Measurements from ENCODE around the gene FAM161A.
"Not testable (repeated sequence)": the region's sequence is repeated elsewhere in the genome, so short reads cannot be mapped to it uniquely, and the experiment has no call there.

The FAM161A gene

GRCh38 chr2:61853847-61854563, at the start of gene FAM161A:
Gene FAM161A (minus strand): TSS chr2:61854060. CDS start chr2:61854041, 19 bp downstream.
- peak; percentile 78 for DNase-seq (ENCODE audit: low spot score)

- DNase-seq (ENCODE audit: low spot score) = no peak
Measured at GRCh38 chr2:61900281-61900680, 46.4 kb upstream of the FAM161A start.

- DNase-seq (ENCODE audit: low spot score) = peak; percentile 15
Measured at GRCh38 chr2:61898810-61899209, 45.0 kb upstream of the FAM161A start.

- peak; percentile 52 for DNase-seq (ENCODE audit: low spot score)
Measured at GRCh38 chr2:61888267-61889055, 34.6 kb upstream of the FAM161A start, which contains the start of gene CCT4. Gene CCT4 (minus strand): TSS chr2:61888656. CDS start chr2:61888507, 149 bp downstream.

- no peak for DNase-seq (ENCODE audit: low spot score)
Measured at GRCh38 chr2:61887717-61888266, 33.9 kb upstream of the FAM161A start.

GRCh38 chr2:61885896-61886603, 32.2 kb upstream of the FAM161A start:
- DNase-seq (ENCODE audit: low spot score) = no peak

- DNase-seq (ENCODE audit: low spot score) = no peak
Measured at GRCh38 chr2:61882850-61883249, 29.0 kb upstream of the FAM161A start.

- not testable (repeated sequence) for DNase-seq (ENCODE audit: low spot score)
Measured at GRCh38 chr2:61879351-61879750, 25.5 kb upstream of the FAM161A start.

- no peak for DNase-seq (ENCODE audit: low spot score)
Measured at GRCh38 chr2:61878761-61879160, 24.9 kb upstream of the FAM161A start.

GRCh38 chr2:61877571-61878245, 23.8 kb upstream of the FAM161A start:
- no peak for DNase-seq (ENCODE audit: low spot score)

GRCh38 chr2:61876400-61876799, 22.5 kb upstream of the FAM161A start:
- DNase-seq (ENCODE audit: low spot score) = no peak

- DNase-seq (ENCODE audit: low spot score) = not testable (repeated sequence)
Measured at GRCh38 chr2:61866482-61867089, 12.7 kb upstream of the FAM161A start.

- no peak for DNase-seq (ENCODE audit: low spot score)
Measured at GRCh38 chr2:61862085-61862484, 8.2 kb upstream of the FAM161A start.

- no peak for DNase-seq (ENCODE audit: low spot score)
Measured at GRCh38 chr2:61857224-61857623, 3.4 kb upstream of the FAM161A start.

- no peak for DNase-seq (ENCODE audit: low spot score)
Measured at GRCh38 chr2:61855318-61855613, 1.4 kb upstream of the FAM161A start.

- DNase-seq (ENCODE audit: low spot score) = no peak
Measured at GRCh38 chr2:61854564-61855317, 881 bp upstream of the FAM161A start.

- peak; percentile 60 for DNase-seq (ENCODE audit: low spot score)
Measured at GRCh38 chr2:61853086-61853846, 594 bp downstream of the FAM161A start.

- not testable (repeated sequence) for DNase-seq (ENCODE audit: low spot score)
Measured at GRCh38 chr2:61851270-61851669, 2.6 kb downstream of the FAM161A start.

GRCh38 chr2:61845320-61845719, 8.5 kb downstream of the FAM161A start:
- no peak for DNase-seq (ENCODE audit: low spot score)

- DNase-seq (ENCODE audit: low spot score) = no peak
Measured at GRCh38 chr2:61841286-61841685, 12.6 kb downstream of the FAM161A start.
